ENCODE results near the gene CRISPLD2.
"Not testable (repeated sequence)": the region's sequence is repeated elsewhere in the genome, so short reads cannot be mapped to it uniquely, and the experiment has no call there.

The CRISPLD2 gene

GRCh38 chr16:84931107-84931494, 111.3 kb downstream of the CRISPLD2 start:
- no peak for DNase-seq (ENCODE audit: low read depth)

- DNase-seq (ENCODE audit: low read depth) = no peak
Measured at GRCh38 chr16:84931506-84931905, 111.7 kb downstream of the CRISPLD2 start.

GRCh38 chr16:84932681-84933080, 112.9 kb downstream of the CRISPLD2 start:
- DNase-seq (ENCODE audit: low read depth) = no peak

GRCh38 chr16:84933774-84934631, 114.2 kb downstream of the CRISPLD2 start:
- no peak for DNase-seq (ENCODE audit: low read depth)

GRCh38 chr16:84937196-84938005, 117.6 kb downstream of the CRISPLD2 start:
- DNase-seq (ENCODE audit: low read depth) = no peak

- DNase-seq (ENCODE audit: low read depth) = not testable (repeated sequence)
Measured at GRCh38 chr16:84938616-84939015, 118.8 kb downstream of the CRISPLD2 start.

- no peak for DNase-seq (ENCODE audit: low read depth)
Measured at GRCh38 chr16:84940670-84941551, 121.1 kb downstream of the CRISPLD2 start.

GRCh38 chr16:84941921-84942320, 122.1 kb downstream of the CRISPLD2 start:
- DNase-seq (ENCODE audit: low read depth) = peak; percentile 63

GRCh38 chr16:84942786-84943185, 123.0 kb downstream of the CRISPLD2 start:
- DNase-seq (ENCODE audit: low read depth) = no peak

- DNase-seq (ENCODE audit: low read depth) = no peak
Measured at GRCh38 chr16:84943620-84944019, 123.8 kb downstream of the CRISPLD2 start.

GRCh38 chr16:84947022-84947421, 127.2 kb downstream of the CRISPLD2 start:
- no peak for DNase-seq (ENCODE audit: low read depth)

- no peak for DNase-seq (ENCODE audit: low read depth)
Measured at GRCh38 chr16:84947996-84948850, 128.4 kb downstream of the CRISPLD2 start.

- DNase-seq (ENCODE audit: low read depth) = no peak
Measured at GRCh38 chr16:84948851-84949610, 129.2 kb downstream of the CRISPLD2 start.

GRCh38 chr16:84949772-84950436, 130.1 kb downstream of the CRISPLD2 start:
- no peak for DNase-seq (ENCODE audit: low read depth)

GRCh38 chr16:84950906-84951305, 131.1 kb downstream of the CRISPLD2 start:
- DNase-seq (ENCODE audit: low read depth) = no peak

- peak; percentile 82 for DNase-seq (ENCODE audit: low read depth)
Measured at GRCh38 chr16:84952335-84953189, 132.8 kb downstream of the CRISPLD2 start.

GRCh38 chr16:84953190-84953746, 133.5 kb downstream of the CRISPLD2 start:
- no peak for DNase-seq (ENCODE audit: low read depth)

GRCh38 chr16:84955427-84955826, 135.6 kb downstream of the CRISPLD2 start:
- no peak for DNase-seq (ENCODE audit: low read depth)
